IPS-20b (cell line): Measurements from ENCODE around the gene MEGF10.

Experiments used
- H3K27ac ChIP-seq: one replicate; pipeline ENCODE4 v1.5.1; 2013; ENCODE audit warnings: low read length
- H3K27me3 ChIP-seq: 2 replicates; pipeline ENCODE4 v1.6.1; 2013; ENCODE audit warnings: mild to moderate bottlenecking, low read length, inconsistent platforms; ENCODE audit not compliant: insufficient read depth
- H3K36me3 ChIP-seq: 2 replicates; pipeline ENCODE4 v1.6.1; 2013; ENCODE audit warnings: low read depth, mild to moderate bottlenecking, inconsistent platforms, low read length, moderate library complexity; ENCODE audit not compliant: insufficient read depth
- H3K4me1 ChIP-seq: 2 replicates; pipeline ENCODE4 v1.6.1; 2013; ENCODE audit warnings: mild to moderate bottlenecking, control low read depth, inconsistent platforms, low read length, moderate library complexity; ENCODE audit not compliant: insufficient read depth
- H3K4me3 ChIP-seq: 2 replicates; pipeline ENCODE4 v1.5.1; 2013; ENCODE audit warnings: mild to moderate bottlenecking, low read length, inconsistent platforms
- H3K9ac ChIP-seq: 2 replicates; pipeline ENCODE4 v1.6.1; 2013; ENCODE audit warnings: low read depth, mild to moderate bottlenecking, inconsistent platforms, low read length, moderate library complexity
- H3K9me3 ChIP-seq: 2 replicates; pipeline ENCODE4 v1.6.1; 2013; ENCODE audit warnings: mild to moderate bottlenecking, low read depth, low read length, inconsistent platforms; ENCODE audit not compliant: insufficient read depth

The MEGF10 gene

GRCh38 chr5:127333483-127333882, 42.9 kb downstream of the MEGF10 start:
- Histone ChIP-seq H3K9me3 (no peaks in the 10 kb centered on the region), H3K9ac (no peak overlapping the region), H3K4me1 (peaks cover 64% of the 10 kb centered on the region), H3K27ac (peak overlapping the region; percentile 39), H3K4me3 (no peak overlapping the region), H3K27me3 (no peaks in the 10 kb centered on the region), H3K36me3 (no peaks in the 10 kb centered on the region)

DNA sequence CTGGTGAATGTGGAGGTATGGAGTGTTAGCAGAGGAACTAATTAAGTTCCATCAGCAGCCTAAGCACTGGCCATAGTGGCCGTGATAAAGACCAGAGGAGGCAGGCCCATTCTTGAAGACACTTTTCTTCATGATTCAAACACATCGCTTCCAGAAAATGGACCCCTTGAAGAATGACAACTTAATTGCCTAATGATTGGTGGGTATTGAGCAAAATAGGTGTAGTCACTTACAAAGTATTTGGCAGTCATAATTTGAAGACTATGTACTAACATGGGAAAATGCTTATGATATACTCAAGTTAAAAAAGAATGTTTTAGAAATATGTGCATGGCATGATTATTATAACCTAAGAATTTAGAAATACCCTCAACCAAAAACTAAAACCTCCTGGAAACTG, 44.8 kb downstream of the MEGF10 start:
- no peaks in the 10 kb centered on the region for H3K27me3 ChIP-seq
- no peaks in the 10 kb centered on the region for H3K9me3 ChIP-seq
- peaks cover 56% of the 10 kb centered on the region for H3K4me1 ChIP-seq
- no peak overlapping the region for H3K27ac ChIP-seq
- no peak overlapping the region for H3K9ac ChIP-seq
- H3K36me3 ChIP-seq = peaks cover 8% of the 10 kb centered on the region; the same call in 1 of the 2 replicates
- H3K4me3 ChIP-seq = no peak overlapping the region

GRCh38 chr5:127337876-127338275, 47.3 kb downstream of the MEGF10 start:
- Histone ChIP-seq H3K27ac (peak overlapping the region; percentile 42), H3K36me3 (peaks cover 24% of the 10 kb centered on the region; the same call in 1 of the 2 replicates), H3K9me3 (no peaks in the 10 kb centered on the region), H3K4me1 (peaks cover 40% of the 10 kb centered on the region), H3K4me3 (peak overlapping the region; percentile 24; the same call in 1 of the 2 replicates), H3K9ac (no peak overlapping the region; the same call in 1 of the 2 replicates), H3K27me3 (no peaks in the 10 kb centered on the region)

GRCh38 chr5:127338501-127338900, 47.9 kb downstream of the MEGF10 start:
- H3K4me1 ChIP-seq = peaks cover 38% of the 10 kb centered on the region
- H3K4me3 ChIP-seq = peak overlapping the region; percentile 24; the same call in 1 of the 2 replicates
- no peaks in the 10 kb centered on the region for H3K27me3 ChIP-seq
- H3K9me3 ChIP-seq = no peaks in the 10 kb centered on the region
- H3K36me3 ChIP-seq = peaks cover 24% of the 10 kb centered on the region; the same call in 1 of the 2 replicates
- peak overlapping the region; percentile 42 for H3K27ac ChIP-seq
- peak overlapping the region; percentile 25; the same call in 1 of the 2 replicates for H3K9ac ChIP-seq

DNA sequence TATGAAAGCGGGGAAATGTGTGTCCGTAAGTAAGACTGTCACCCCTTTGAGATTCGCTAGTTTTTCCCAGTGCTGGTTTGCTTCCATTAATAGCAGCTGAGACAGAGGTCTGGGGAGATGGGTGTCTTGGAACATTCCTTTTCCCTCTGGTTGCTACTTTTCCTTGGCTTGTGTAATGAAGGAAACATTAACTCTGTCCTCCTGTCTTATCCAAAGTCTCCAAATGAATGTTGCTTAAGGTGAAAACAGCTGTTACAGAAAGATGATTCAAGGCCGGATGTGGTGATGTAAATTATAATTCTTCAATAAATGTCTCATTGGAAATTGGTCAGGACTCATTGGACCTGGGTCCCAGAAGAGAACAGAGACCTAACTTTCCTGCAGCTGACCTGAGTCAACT, 50.0 kb downstream of the MEGF10 start:
- Histone ChIP-seq H3K4me1 (peaks cover 27% of the 10 kb centered on the region; the same call in 1 of the 2 replicates), H3K4me3 (no peak overlapping the region), H3K27ac (no peak overlapping the region), H3K9ac (no peak overlapping the region), H3K27me3 (no peaks in the 10 kb centered on the region), H3K36me3 (peaks cover 40% of the 10 kb centered on the region; the same call in 1 of the 2 replicates), H3K9me3 (no peaks in the 10 kb centered on the region)

DNA sequence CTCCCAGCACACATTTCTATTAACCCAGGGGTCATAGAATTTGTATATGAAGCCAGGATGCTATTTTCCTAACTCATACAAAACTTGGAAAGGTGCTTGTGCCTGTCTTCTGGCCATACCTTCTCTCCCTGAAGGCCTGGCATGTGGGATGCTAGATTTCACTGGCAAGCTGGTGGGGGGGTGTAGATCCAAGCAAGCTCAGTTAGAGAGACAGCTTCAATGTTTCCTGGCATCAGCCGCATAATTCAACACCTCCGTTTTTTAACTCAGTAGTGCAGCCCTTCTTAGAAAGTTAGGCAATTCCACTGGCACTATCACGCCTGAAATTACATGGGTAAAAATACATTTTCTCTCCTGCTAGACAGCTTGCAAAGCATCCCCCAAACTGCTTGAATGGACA, 51.8 kb downstream of the MEGF10 start:
- H3K27ac ChIP-seq = no peak overlapping the region
- H3K4me1 ChIP-seq = peaks cover 26% of the 10 kb centered on the region; the same call in 1 of the 2 replicates
- no peak overlapping the region for H3K9ac ChIP-seq
- H3K27me3 ChIP-seq = no peaks in the 10 kb centered on the region
- H3K9me3 ChIP-seq = peaks cover 4% of the 10 kb centered on the region; the same call in 1 of the 2 replicates
- H3K36me3 ChIP-seq = peaks cover 44% of the 10 kb centered on the region; the same call in 1 of the 2 replicates
- H3K4me3 ChIP-seq = no peak overlapping the region

- peak overlapping the region; percentile 9 for H3K27ac ChIP-seq
- H3K4me3 ChIP-seq = no peak overlapping the region
- peaks cover 17% of the 10 kb centered on the region; the same call in 1 of the 2 replicates for H3K4me1 ChIP-seq
- peaks cover 44% of the 10 kb centered on the region; the same call in 1 of the 2 replicates for H3K36me3 ChIP-seq
- H3K27me3 ChIP-seq = no peaks in the 10 kb centered on the region
- no peak overlapping the region for H3K9ac ChIP-seq
- peaks cover 4% of the 10 kb centered on the region; the same call in 1 of the 2 replicates for H3K9me3 ChIP-seq
Observed at GRCh38 chr5:127343313-127343712, 52.7 kb downstream of the MEGF10 start.

DNA sequence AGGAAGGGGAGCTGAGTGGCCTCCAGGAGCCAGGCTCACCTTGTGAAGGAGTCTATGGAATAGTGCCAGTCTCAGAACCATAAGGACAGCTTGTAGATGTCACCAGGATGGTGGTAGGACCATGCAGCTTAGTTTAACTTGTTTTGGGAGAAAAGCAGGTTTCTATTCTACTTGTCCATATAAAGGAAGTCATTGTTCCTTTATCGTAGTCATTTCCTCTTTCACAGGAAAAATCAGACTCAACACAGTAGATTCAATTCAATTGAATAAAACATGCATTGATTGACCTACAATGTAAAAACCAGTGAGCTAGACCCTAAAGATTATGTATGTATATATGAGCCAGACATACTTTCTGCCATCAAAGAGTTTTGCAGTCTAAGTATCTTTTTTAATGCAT, 53.3 kb downstream of the MEGF10 start:
- peaks cover 12% of the 10 kb centered on the region; the same call in 1 of the 2 replicates for H3K4me1 ChIP-seq
- H3K36me3 ChIP-seq = peaks cover 44% of the 10 kb centered on the region; the same call in 1 of the 2 replicates
- H3K27ac ChIP-seq = no peak overlapping the region
- peaks cover 4% of the 10 kb centered on the region; the same call in 1 of the 2 replicates for H3K9me3 ChIP-seq
- H3K4me3 ChIP-seq = no peak overlapping the region
- H3K27me3 ChIP-seq = no peaks in the 10 kb centered on the region
- H3K9ac ChIP-seq = no peak overlapping the region

DNA sequence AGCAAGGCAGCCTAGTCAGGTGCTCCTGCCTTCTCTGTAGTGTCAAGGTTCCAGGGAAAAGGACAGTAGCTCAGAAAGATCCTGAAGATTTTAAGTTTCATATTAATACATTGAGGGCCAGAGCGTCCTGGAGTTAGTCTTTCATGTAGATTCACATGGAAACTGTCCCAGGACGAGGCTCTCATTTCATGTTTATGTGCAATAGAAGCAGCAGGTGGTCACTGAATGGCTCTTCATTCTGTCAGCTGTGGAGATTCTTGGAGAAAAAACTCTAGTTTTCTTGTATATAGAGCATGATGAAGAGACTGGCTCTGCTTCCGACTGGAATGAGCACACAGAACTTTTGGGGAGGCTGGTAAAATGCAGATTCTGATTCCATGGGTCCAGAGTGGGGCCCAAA, 54.3 kb downstream of the MEGF10 start:
- Histone ChIP-seq H3K9me3 (peaks cover 4% of the 10 kb centered on the region; the same call in 1 of the 2 replicates), H3K9ac (no peak overlapping the region), H3K4me1 (peaks cover 7% of the 10 kb centered on the region; the same call in 1 of the 2 replicates), H3K4me3 (no peak overlapping the region), H3K27ac (no peak overlapping the region), H3K27me3 (no peaks in the 10 kb centered on the region), H3K36me3 (peaks cover 41% of the 10 kb centered on the region; the same call in 1 of the 2 replicates)

- Histone ChIP-seq H3K36me3 (no peaks in the 10 kb centered on the region), H3K9ac (no peak overlapping the region), H3K4me1 (no peaks in the 10 kb centered on the region), H3K27me3 (no peaks in the 10 kb centered on the region), H3K9me3 (no peaks in the 10 kb centered on the region), H3K4me3 (no peak overlapping the region), H3K27ac (no peak overlapping the region)
Observed at GRCh38 chr5:127351418-127351817, 60.8 kb downstream of the MEGF10 start.

DNA sequence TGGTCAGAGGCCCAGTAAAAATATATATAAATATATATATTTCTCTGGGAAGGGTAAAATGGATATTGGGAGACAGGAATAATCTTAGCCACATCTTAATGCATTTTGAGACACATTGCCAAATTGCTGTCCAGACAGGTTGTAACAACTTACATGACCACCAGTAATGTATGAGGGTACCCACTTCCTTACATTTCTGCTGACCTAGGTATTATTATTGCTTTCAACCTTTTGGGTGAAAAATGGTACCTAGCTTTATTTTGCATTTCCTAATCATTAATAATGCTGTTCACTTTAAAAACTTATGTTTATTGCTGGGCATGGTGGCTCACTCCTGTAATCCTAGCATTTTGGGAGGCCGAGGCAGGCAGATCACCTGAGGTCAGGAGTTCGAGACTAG, 61.5 kb downstream of the MEGF10 start:
- no peaks in the 10 kb centered on the region for H3K4me1 ChIP-seq
- H3K36me3 ChIP-seq = no peaks in the 10 kb centered on the region
- H3K27ac ChIP-seq = no peak overlapping the region
- H3K9me3 ChIP-seq = no peaks in the 10 kb centered on the region
- no peak overlapping the region for H3K9ac ChIP-seq
- H3K4me3 ChIP-seq = no peak overlapping the region
- H3K27me3 ChIP-seq = no peaks in the 10 kb centered on the region

DNA sequence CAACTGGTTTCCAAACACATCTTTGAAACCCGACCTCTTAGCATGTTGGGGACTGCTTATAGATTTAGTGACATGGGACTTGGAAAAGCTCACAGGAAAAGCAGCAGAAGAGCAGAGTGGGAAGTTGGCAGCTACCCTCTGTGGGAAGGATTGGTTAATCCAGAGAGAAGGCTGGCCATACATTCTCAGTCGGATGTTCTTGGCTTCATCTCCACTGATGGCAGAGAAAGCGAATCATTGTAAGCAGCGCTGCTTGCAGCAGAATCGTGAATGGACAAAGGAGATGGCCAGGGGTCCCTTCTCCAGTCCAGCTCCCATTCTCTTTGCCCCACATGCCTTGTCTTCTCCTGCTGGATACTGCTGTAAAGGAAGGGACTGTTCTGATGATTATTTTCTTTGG, 62.7 kb downstream of the MEGF10 start:
- Histone ChIP-seq H3K9ac (no peak overlapping the region), H3K4me1 (no peaks in the 10 kb centered on the region; the same call in 1 of the 2 replicates), H3K27me3 (no peaks in the 10 kb centered on the region), H3K9me3 (no peaks in the 10 kb centered on the region), H3K36me3 (no peaks in the 10 kb centered on the region), H3K27ac (no peak overlapping the region), H3K4me3 (no peak overlapping the region)
